NCI-H187 (cell line): Measurements from ENCODE around the gene RBP5.

Experiments
- DNase-seq, 2 experiments: peaks; one replicate each; lab custom pipeline; 2025; lab: John Stamatoyannopoulos, UW

The RBP5 gene

DNA sequence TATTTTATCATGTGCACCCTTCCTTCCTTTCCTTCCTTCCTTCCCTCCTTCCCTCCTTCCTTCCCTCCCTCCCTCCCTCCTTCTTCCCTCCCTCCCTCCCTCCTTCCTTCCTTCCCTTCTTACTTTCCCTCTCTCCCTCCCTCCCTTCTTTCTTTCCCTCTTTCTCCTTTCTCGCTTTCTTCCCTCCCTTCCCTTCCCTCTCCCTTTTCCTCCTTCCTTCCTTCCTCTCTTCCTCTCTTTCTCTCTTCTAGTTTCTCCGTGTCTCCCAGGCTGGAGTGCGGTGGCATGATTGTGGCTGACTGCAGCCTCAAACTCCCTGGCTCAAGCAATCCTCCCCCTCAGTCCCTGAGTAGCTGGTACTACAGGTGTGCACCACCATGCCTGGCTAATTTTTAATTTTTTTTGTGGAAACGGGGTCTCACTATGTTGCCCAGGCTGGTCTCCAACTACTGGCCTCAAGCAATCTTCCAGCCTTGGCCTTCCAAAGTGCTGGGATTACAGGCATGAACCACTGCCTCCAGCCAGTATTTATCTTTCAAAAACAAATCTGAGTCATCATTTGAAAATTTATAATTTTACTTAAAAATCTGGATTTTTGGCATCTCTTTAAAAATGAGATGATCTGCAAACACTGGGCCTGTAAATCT, 27.5 kb downstream of the RBP5 start:
- no peak for DNase-seq

DNA sequence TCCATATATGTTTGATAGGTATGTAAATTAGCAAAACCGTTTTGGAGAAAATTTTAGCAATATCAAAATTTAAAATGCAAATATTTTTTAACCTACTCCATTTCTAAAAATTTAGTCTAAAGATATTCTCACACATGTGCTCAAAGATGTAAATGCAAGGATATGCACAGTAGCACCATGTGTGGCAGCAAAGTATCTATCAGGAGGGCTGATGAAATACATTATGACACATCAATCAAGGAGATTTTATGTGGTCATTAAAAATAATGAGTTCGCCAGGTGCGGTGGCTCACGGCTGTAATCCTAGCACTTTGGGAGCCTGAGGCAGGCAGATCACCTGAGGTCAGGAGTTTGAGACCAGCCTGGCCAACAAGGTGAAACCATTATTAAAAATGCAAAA, 28.4 kb downstream of the RBP5 start:
- DNase-seq, result no peak

DNA sequence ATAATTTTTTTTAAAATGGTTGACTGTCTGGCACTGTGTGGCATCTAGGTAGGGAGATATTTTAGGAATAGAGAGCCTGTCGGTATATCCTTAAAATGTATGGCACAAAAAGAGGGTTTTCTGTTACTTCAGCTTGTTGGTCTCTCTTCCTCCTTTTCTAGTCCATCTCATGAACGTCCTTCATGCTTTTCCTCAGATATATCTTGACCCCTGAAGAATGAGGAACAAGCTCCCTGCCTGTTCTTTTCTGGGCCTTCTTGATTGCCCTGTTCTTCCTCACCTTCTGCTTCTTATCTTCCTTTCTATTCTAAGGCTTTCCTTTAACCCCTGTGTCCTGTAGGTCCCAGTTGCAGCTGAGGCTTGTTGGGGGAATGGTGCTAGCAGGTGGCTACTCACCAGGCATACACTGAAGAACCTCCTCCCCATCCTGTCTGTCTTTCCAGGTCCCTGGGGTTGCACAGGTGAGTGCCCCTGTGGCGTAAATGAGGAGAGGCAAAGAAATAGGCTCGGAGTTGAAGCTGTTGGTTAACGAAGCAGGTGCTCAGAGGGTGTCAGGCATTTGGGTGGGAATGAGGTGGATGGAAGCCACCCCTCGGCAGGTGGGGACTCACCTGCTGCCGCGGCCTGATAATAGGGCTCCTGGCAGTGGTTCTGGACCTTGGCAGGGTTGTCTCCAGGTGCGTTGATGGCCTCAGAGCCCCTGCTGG, 29.2 kb downstream of the RBP5 start:
- DNase-seq, result no peak

DNA sequence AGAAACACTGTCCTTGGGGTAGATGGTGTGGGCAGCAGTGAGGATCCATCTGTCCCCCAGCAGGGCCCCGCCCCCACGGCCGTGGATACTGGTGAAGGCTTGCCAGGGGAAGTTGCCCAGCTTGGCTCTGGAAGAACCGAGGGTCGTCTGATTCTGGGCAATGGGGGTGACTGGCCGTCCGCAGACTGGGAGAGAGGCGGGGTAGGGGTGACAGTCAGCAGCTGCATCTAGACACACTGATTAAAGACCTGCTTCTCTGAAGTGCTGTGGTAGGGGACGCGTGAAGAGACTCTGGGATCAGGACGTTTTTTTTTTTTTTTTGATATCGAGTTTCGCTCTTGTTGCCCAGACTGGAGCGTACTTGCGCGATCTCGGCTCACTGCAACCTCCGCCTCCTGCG, 31.7 kb downstream of the RBP5 start:
- peak; percentile 17 to 23 for DNase-seq

DNA sequence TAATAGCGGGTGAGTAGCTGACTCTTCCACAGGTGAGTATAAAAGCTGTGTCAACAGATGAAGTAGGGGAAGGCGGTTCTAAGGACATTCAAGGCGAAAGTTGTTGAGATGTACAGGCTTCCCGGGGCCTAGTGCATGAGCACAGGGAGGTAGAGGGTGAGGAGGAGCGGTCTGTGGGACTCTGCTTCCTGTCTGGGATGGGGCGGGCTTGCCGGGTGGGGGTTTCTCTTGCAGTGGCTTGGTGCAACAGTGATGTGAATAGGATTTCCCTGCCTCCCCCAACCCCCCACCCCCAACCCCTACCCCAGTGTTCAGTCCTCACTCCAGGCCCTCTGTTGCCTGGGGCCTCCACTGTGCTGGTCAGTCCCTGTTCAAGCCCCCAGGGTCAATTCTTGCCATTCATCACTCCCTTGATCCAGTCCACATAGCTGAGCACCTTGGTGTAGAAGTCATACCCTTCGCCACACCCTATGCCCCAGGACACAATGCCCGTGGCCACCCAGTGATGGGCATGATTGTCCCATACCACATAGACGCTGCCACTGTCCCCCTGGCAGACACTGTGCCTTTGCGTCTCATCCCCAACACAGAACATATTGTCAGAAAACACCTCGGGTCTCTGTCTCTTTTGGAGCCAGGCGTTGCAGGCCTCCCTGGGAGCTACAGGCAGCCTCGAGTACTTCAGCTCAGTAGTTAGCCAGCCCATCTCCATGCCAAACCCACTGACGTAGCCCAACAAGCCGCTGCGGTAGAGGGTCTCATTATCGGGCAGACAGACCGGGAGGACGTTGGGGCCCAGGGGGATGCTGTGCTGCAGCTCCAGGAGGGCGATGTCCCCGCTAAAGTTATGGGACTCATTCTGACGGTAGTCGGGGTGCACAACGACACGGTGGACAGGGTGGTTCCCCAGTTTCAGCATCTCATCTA, 32.4 kb downstream of the RBP5 start:
- DNase-seq, result no peak

DNA sequence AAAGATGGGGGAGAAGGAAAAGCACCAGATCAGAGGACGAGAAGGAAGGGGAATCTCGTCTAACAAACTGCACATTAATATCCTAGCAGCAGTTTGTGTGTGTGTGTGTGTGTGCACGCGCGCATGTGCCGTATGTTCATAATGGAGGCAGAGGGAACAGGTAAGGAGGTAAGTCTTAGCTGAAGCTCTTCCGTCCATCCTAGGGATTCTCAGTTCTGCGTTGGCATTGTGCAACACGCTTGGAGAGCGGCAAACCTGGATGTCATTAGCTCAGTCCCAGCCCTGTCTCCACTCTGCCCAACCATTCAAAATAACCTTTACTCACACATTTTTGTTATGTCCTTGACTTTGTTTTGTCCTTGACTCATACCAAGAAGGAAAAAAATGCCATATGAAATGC, 34.8 kb downstream of the RBP5 start:
- no peak for DNase-seq

DNA sequence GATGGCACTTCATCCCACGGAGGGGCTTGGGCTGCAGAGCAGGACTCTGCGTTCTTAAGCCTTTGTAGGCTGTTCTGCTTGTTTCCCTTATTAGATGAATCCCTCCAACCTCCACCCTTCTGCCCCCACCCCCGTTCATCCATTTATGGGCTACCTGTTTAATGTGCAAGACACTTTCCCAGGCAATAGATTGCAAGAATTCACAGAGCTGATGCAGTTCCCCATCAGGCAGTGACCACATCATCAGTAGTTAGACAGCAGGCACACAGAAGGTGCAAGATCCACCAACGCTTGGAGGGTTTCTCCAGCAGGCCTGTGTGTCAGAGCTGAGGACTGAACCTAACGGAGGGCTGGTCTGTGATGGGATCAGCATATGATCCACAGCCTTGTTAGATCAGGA, 35.2 kb downstream of the RBP5 start:
- no peak for DNase-seq

DNA sequence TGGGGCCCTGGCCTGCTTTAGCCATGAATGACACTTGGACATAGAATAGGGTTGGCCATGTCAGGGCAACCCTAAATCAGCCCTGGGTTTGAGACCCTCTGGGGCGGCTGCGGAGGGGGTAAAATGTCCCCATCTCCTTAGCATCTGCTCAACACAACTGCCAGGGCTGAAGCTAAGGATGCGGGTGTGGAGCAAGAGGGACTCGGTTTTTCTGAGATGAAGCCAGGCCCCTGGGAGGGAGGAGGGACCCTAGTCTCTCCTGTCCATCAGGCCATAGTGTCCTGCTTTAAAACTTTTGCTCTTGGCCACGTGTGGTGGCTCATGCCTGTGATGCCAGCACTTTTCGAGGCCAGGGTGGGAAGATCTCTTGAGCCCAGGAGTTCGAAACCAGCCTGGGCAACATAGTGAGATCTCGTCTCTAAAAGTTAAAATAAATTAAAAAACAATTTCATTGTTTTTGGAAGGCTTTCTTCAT, 35.7 kb downstream of the RBP5 start:
- no peak for DNase-seq

DNA sequence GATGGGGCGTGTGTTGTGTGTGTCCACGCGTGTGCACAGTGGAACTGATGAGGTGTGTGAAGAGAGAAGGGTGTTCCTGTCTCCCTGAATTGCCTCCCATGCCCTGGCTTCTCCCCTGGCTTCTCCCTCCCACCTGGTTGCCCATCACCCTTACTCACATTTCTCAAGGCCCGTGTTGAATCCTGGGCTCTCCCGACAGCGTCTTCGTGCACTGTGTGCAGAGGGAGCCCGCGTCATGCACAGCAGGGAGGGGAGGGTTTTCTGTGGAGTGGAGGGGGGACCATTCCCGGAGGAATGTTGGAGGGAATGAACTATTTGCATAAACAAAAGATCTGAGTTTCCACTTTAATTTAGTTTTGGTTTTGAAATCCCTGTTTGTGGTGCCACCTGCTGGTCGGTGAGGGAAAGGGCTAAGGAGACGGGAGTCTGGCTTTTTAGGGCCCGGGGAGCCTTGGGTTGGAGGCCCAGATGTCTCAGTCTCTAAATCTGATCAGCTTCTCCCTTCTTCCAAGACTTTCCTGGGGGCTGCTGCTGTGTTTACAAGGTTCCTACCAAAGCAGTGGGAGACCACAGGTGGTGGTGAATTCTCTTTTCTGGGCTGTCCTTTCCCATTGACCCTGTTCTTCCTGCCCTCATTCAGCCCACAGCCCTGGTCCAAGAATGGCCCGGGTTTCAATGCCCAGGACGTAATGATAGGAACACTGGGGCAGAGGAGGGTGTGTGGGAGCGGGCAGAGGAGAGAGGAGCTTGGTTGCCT, 36.3 kb downstream of the RBP5 start, which contains the start of gene C1R:
Gene C1R, minus strand, starts transcription at position 217 of the 757 bp plus-strand sequence. Its CDS starts 57 bp downstream, at position 160.
- DNase-seq, result peak in 1 of 2 experiments; percentile 13

DNA sequence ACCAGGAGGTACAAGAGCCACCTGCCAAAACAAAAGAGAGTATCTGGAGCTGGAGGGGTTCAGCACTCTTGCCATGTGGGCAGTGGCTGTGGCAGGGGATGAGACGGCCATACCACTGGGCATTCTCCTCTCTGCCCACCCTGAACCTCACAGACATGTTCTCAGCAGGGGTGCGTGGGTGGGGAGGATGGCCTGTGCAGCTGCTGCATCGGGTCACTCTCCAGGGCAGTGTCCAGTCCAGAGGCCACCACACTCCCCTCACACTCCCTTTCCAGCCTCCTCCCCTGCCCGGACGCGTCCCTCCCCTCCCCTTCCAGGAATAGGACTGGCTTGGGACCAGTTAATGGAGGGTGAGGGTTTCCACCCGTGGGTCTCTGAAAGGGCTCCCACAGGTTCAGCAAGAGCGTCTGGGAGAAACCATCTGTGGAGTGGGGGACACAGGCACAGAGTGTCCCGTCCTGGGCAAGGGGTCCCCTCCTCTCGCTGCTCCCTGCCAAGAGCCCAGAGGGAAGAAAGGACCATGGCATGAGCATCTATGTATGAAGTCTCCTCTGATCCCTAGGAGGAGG, 36.9 kb downstream of the RBP5 start:
- DNase-seq, result no peak

DNA sequence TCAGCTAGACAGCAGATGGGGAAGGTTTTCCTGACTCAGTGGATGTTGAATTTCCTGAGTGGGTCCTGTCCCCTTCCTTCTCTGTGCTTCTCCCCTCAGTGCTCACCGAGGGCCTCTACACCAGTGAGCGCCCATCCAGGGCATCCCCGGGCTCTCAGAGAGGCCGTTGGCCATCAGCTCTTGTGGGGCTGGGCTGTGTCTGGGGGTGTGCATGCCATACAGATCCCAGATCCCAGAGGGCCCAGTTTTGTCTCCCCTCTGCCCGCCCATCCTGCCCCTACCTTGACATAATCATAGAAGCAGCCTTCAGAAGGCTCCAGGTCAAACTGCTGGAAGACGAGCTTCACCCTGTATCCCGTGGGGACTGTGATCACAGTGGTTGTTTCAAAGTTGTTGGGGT, 37.5 kb downstream of the RBP5 start:
- DNase-seq, result no peak

DNA sequence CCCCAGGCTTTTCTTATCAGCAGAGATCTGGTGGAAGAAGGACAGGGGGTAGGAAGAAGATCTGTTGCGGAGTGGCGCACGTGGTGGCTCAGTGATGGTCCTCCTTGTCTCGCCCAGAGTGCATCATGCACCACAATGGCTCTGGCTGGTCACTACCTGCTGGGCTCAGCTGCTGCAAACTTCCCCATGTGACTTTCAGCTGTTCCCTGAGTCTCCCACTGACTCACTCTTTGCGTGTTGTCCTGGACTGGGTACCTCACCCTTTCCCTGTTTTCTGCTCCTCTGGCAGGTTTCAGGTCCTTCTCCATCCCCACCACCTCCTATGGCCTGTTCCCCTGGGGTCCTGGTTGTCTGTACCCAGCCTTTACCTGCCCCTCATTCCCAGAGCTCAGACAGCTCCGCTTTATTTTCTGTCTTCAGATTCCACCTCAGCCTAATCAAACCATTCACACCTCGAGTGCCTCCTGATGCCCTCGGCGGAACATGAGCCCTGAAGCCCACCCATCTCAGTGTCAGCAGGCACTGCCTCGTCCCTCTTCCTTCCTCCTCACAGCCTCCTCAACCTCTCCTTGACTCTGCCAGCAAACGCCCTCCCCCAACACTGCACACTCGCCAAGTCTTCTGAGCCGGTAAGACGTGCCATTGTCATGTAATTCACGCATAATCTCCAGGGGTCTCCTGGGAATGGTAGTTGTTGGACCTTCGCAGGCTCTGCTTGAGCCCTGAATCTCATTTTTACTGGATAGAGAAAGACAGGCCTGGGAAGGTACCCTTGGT, 38.3 kb downstream of the RBP5 start:
- no peak for DNase-seq

DNA sequence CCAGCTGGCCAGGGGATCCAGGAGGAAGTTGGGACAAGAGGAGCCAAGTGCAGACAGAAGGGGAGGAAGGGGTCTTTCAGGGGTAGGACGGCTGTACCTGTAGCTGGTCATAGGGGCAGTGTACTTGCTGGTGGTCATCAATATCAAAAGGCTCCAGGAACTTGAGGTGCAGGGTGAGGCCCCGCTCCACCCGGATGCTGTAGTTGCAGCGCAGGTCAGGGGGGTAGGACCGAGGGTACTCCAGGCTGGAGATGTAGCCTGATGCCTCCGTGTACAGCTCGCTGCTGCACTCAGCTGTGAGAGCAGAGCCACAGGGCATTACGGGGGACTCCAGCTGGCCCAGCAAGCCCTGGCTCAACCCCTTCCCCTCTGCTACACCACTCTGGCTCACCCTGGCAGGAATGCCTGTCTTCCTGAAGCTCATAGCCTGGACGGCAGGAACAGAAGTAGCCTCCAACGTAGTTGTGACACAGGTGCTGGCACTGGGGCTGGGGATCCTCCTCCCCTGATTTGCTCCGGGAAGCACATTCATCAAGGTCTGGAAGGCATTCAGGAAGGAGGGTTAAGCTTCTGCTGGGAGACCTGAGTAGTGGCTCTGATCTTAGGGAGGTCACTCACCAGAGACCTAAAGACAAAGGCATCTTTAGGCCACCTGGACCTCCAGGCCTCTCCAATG, 39.4 kb downstream of the RBP5 start:
- DNase-seq, result no peak

DNA sequence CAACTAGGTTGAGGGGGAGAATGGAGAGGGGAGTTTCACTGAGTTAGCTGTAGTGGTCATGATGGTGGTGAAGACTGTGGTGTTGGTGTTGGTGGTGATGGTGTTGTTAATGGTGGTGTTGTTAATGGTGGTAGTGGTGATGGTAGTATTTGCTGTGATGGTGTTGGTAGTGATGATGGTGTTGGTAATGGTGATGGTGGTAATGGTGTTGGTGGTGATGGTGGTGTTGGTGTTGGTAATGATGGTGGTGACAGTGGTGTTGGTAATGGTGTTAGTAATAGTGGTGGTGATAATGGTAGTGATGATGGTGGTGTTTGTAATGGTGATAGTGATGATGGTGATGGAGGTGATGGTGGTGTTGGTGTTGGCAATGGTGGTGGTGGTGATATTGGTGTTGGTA, 45.6 kb downstream of the RBP5 start:
- no peak for DNase-seq

DNA sequence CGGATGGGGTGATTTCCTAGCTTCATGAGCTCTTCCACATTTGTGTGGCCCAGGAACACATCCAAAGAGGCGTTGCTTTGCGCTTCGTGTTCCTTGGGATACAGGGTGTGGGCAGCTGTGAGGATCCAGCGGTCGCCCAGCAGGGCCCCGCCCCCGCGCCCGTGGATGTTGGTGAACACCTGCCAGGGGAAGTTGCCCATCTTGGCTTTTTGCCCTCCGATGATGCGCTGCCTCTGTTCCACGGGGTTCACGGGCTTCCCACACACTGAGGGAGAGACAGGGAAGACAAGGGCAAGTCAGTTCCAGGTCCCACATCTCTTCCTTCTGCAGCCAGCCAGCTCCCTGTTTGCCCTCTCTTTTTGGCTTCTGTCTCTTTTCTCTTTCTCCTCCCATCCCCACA, 47.7 kb downstream of the RBP5 start:
- DNase-seq, result no peak

DNA sequence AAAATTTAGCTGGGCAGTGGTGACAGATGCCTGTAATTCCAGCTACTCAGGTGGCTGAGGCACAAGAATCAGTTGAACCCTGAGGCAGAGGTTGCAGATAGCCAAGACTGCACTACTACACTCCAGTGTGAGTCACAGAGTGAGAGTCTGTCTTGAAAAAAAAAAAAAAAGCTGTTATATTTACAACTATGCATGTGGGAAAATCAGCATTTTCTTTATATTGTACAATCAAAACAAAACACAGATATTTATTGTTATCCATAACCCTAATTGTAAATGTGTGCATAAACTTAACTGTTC, 48.9 kb downstream of the RBP5 start:
- DNase-seq, result no peak

DNA sequence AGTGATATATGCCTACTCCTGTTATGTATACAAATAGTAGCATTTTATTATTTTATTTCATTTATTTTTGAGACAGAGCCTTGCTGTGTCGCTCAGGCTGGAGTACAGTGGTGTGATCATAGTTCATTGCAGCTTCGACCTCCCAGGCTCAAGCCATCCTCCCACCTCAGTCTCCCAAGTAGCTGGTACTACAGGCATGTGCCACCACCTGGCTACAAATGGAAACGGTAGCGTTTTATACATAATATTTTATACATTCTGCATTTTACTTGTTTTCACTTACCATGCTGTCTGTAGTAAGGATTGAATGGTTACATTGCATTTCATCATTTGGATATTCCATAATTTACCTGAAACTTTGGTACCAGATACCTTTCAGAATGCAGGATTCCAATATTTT, 50.5 kb downstream of the RBP5 start:
- DNase-seq, result no peak

DNA sequence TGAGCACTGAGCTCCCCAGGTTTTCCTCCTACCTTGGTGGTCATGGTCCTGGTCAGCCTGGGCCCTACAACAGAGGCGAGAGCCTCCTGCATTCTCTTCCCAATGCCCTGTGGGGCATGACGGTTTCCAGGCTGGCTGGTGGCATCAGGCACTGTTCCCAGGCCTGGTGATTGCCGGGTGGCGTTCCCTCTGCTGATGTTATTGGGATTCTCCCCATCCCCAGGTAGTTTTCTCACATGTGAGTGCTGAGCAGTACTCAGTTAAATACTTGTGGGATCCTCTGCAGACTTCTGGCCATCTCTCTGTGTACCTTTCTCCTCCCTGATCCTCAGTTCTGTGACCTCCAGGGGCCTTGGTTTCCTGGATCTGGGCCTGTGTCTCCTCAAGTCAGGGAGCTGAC, 52.2 kb downstream of the RBP5 start:
- DNase-seq, result no peak

DNA sequence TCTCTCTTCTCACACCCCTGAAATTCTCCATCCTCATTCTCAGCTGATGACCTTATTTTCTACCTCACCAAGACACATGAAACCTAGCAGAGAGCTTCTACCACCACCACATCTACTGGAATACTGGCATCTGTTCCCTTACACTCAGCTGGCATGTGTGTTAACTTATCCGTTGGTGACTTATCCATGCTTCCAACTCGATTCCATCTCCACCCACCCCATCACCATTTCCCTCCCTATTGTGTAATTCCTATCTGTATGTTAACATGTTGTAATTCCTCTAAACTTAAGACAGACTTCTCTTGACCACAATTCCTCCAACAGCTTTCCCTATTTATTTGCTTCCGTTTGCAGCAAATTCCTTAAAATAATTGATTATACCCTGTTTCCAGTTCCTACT, 52.8 kb downstream of the RBP5 start:
- DNase-seq, result no peak

DNA sequence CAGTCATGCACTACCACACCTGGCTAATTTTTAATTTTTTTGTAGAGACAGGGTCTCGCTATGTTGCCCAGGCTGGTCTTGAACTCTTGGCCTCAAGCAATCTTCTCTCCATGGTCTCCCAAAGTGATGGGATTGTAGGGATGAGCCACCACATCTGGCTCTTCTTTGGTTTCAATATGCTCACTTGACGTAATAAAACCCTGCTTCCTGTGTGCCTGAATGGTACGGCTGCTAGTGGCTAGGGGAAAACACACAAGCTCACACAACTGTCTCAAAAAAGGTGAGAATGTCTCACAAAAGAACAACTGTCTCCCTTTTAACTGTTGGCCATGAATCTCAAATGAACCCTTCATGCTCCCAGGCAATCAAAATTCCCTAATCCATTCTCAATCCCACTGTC, 53.2 kb downstream of the RBP5 start:
- DNase-seq, result no peak
